CD14-positive monocyte (primary cell): ENCODE measurements around the gene SMIM29. TPM values are rescaled to one million over a fixed set of nuclear protein-coding genes. Genes with fewer than 3 reads are reported as not detected.

Source experiments
- DNase-seq, 3 donors: peaks; one replicate each; pipeline ENCODE4 v3.0.0-alpha.2; 2011 to 2022
- H2AFZ ChIP-seq: 2 replicates; pipeline ENCODE4 v1.6.0; 2012; ENCODE audit warnings: mild to moderate bottlenecking, low read depth, low read length, inconsistent platforms; ENCODE audit not compliant: insufficient read depth, poor library complexity, severe bottlenecking
- H3K27ac ChIP-seq, 2 donors: 1 replicate in 1 of 2; 2 replicates in 1 of 2; pipeline ENCODE4 v1.5.1; 2012 to 2013; ENCODE audit warnings: low read length in 2 of 2, control low read depth in 1 of 2, inconsistent platforms in 1 of 2, low read depth in 1 of 2, mild to moderate bottlenecking in 1 of 2
- H3K27me3 ChIP-seq, 2 donors: one replicate each; pipeline versions ENCODE4 v1.6.0 to v1.6.1; 2011 to 2013; ENCODE audit warnings: low read length in 2 of 2; ENCODE audit not compliant: control insufficient read depth in 2 of 2, insufficient read depth in 2 of 2
- H3K36me3 ChIP-seq, 2 donors: replicated peaks in 1 of 2; 1 replicate in 1 of 2; 2 replicates in 1 of 2; pipeline versions ENCODE4 v1.5.1 to v1.6.1; 2012 to 2013; ENCODE audit warnings: low read length in 2 of 2, control low read depth in 1 of 2, inconsistent platforms in 1 of 2, mild to moderate bottlenecking in 1 of 2; ENCODE audit not compliant: insufficient read depth in 2 of 2, control insufficient read depth in 1 of 2
- H3K4me1 ChIP-seq, 2 donors: 1 replicate in 1 of 2; 2 replicates in 1 of 2; pipeline versions ENCODE4 v1.5.1 to v1.6.1; 2012 to 2013; ENCODE audit warnings: low read length in 2 of 2, control low read depth in 1 of 2, inconsistent platforms in 1 of 2, mild to moderate bottlenecking in 1 of 2, moderate library complexity in 1 of 2; ENCODE audit not compliant: insufficient read depth in 2 of 2, control insufficient read depth in 1 of 2
- H3K4me2 ChIP-seq: replicated peaks from 2 replicates; pipeline ENCODE3; 2012; ENCODE audit warnings: low read length, moderate library complexity, mild to moderate bottlenecking; ENCODE audit not compliant: poor library complexity, severe bottlenecking; ENCODE audit errors: extremely low read depth
- H3K4me3 ChIP-seq, 3 experiments: fragments of 200-600 bp in 1 of 3; sonication (generic) in 1 of 3; replicated peaks in 1 of 3; 1 replicate in 2 of 3; 2 replicates in 1 of 3; pipeline ENCODE4 v1.5.1; 2011 to 2013; ENCODE audit warnings: low read length in 3 of 3, mild to moderate bottlenecking in 3 of 3, control low read depth in 2 of 3, low read depth in 2 of 3, inconsistent platforms in 1 of 3, moderate library complexity in 1 of 3
- H3K79me2 ChIP-seq: 2 replicates; pipeline ENCODE4 v1.6.0; 2012; ENCODE audit warnings: mild to moderate bottlenecking, control low read depth, inconsistent platforms, low read length, moderate library complexity; ENCODE audit not compliant: insufficient read depth
- H3K9ac ChIP-seq: 2 replicates; pipeline ENCODE4 v1.6.0; 2017; ENCODE audit warnings: low read length, mild to moderate bottlenecking; ENCODE audit not compliant: insufficient read depth, poor library complexity, severe bottlenecking
- H3K9me3 ChIP-seq, 2 donors: replicated peaks in 1 of 2; 1 replicate in 1 of 2; 2 replicates in 1 of 2; pipeline versions ENCODE4 v1.5.1 to v1.6.1; 2012 to 2013; ENCODE audit warnings: low read length in 2 of 2, control low read depth in 1 of 2; ENCODE audit not compliant: control insufficient read depth in 1 of 2, insufficient read depth in 1 of 2
- H4K20me1 ChIP-seq: 2 replicates; pipeline ENCODE4 v1.6.0; 2012; ENCODE audit warnings: mild to moderate bottlenecking, low read length, control low read depth, moderate library complexity; ENCODE audit not compliant: insufficient read depth
- H3K27ac Mint-ChIP-seq, 7 donors: one replicate each; pipeline ENCODE4 v1.8.0; 2020; ENCODE audit warnings: mild to moderate bottlenecking in 7 of 7, mixed read lengths in 7 of 7, moderate library complexity in 6 of 7, inconsistent platforms in 2 of 7
- H3K27me3 Mint-ChIP-seq, 3 donors: one replicate each; pipeline ENCODE4 v1.8.0; 2021 to 2022; ENCODE audit warnings: low read depth in 3 of 3, mild to moderate bottlenecking in 3 of 3, mixed read lengths in 3 of 3, moderate library complexity in 3 of 3, inconsistent platforms in 1 of 3
- H3K36me3 Mint-ChIP-seq, 2 donors: one replicate each; pipeline ENCODE4 v1.8.0; 2020; ENCODE audit warnings: mixed read lengths in 2 of 2, inconsistent platforms in 1 of 2, mild to moderate bottlenecking in 1 of 2
- H3K4me1 Mint-ChIP-seq: one replicate; pipeline ENCODE4 v1.8.0; 2020; ENCODE audit warnings: mild to moderate bottlenecking, mixed read lengths
- H3K4me3 Mint-ChIP-seq, 2 donors: one replicate each; pipeline ENCODE4 v1.8.0; 2020; ENCODE audit warnings: mild to moderate bottlenecking in 2 of 2, mixed read lengths in 2 of 2, moderate library complexity in 1 of 2
- H3K9me3 Mint-ChIP-seq, 7 donors: one replicate each; pipeline ENCODE4 v1.8.0; 2020 to 2022; ENCODE audit warnings: mixed read lengths in 7 of 7, mild to moderate bottlenecking in 6 of 7, moderate library complexity in 6 of 7, inconsistent platforms in 2 of 7
- WGBS: methylation state at CpG from one replicate; pipeline ENCODE4 v1.1.5; 2013; ENCODE audit warnings: missing lambda C conversion rate; ENCODE audit not compliant: insufficient coverage; 5-methylcytosine and 5-hydroxymethylcytosine counted together
- intact Hi-C, 2 donors: fragments of 100-400 bp; cut with micrococcal nuclease; formaldehyde crosslinking; loops; one replicate each; pipeline versions ENCODE4 v1.15.0 to v1.15.1; 2023
- polyA plus RNA-seq, 3 donors: library from polyadenylated mRNA; depleted of rRNA in 1 of 3; unstranded in 2 of 3; stranded (reverse) in 1 of 3; fragments of 300-500 nt in 2 of 3; fragments of >200 nt in 1 of 3; fragmentation: Illumina TruSeq in 2 of 3; gene quantifications; 1 replicate in 2 of 3; 2 replicates in 1 of 3; pipeline ENCODE4 v1.2.3, GENCODE V29; 2012 to 2021
- TF ChIP-seq, protein P1 (sequence below): fragments of 200-600 bp; IDR thresholded peaks from one replicate; pipeline ENCODE4 v1.8.0; 2022; ENCODE audit warnings: antibody characterized with exemption, mild to moderate bottlenecking

SMIM29 gene
- polyA plus RNA-seq, 3 donors, result 57.2 to 66.7 (median 60.5) TPM

- Mint-ChIP-seq H3K4me3 (no peak overlapping the region), H3K9me3 (no peaks in the 10 kb centered on the region), H3K27me3 (no peaks in the 10 kb centered on the region), H3K4me1 (peaks cover 74% of the 10 kb centered on the region), H3K27ac (peak overlapping the region in 2 of 7 donors; percentile 55 to 66), H3K36me3 (peaks cover 44 to 53% of the 10 kb centered on the region in 2 donors)
- intact Hi-C loops, result no loop called here
- Histone ChIP-seq H3K27ac (peak overlapping the region in 1 of 2 donors; percentile 74), H3K4me3 (no peak overlapping the region), H4K20me1 (no peaks in the 10 kb centered on the region), H2AFZ (no peak overlapping the region), H3K9me3 (no peaks in the 10 kb centered on the region), H3K4me1 (peaks cover 51 to 53% of the 10 kb centered on the region in 2 donors), H3K79me2 (peaks cover 16% of the 10 kb centered on the region), H3K4me2 (no peak overlapping the region), H3K36me3 (peaks cover 2 to 44% of the 10 kb centered on the region in 2 donors), H3K27me3 (no peaks in the 10 kb centered on the region), H3K9ac (no peak overlapping the region)
- WGBS, result no CpG with 5 or more reads among the region's 4 CpGs
- TF ChIP-seq, protein P1, sequence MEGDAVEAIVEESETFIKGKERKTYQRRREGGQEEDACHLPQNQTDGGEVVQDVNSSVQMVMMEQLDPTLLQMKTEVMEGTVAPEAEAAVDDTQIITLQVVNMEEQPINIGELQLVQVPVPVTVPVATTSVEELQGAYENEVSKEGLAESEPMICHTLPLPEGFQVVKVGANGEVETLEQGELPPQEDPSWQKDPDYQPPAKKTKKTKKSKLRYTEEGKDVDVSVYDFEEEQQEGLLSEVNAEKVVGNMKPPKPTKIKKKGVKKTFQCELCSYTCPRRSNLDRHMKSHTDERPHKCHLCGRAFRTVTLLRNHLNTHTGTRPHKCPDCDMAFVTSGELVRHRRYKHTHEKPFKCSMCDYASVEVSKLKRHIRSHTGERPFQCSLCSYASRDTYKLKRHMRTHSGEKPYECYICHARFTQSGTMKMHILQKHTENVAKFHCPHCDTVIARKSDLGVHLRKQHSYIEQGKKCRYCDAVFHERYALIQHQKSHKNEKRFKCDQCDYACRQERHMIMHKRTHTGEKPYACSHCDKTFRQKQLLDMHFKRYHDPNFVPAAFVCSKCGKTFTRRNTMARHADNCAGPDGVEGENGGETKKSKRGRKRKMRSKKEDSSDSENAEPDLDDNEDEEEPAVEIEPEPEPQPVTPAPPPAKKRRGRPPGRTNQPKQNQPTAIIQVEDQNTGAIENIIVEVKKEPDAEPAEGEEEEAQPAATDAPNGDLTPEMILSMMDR, result no peak
- no peak for DNase-seq
These were observed 31.4 kb upstream of the SMIM29 start for GRCh38 chr6:34280216-34280615.

DNA sequence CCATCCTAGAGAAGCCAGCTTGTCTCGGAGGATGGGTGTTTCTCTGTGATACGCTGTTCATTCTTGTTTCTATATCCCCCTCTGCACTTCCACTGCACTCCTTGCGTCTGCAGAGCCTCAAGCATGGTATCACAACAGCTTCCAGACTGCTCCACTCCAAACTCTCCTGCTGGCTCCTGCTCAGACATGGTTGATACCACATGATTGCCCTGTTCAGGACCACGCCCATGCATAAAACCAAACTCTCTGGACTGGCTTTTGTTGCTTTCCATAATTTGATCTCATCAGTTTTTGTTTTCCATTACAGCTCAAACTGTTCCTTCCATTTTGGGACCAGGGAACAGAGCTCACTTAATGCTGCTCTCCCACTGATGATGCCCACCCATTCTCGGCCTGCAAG lies 30.0 kb upstream of the SMIM29 start:
- H2AFZ ChIP-seq, result no peak overlapping the region
- no peaks in the 10 kb centered on the region for H3K27me3 ChIP-seq
- intact Hi-C loops, result no loop called here
- Mint-ChIP-seq H3K27me3 (peaks cover 0 to 1% (median 0%) of the 10 kb centered on the region in 3 donors), H3K4me1 (peaks cover 67% of the 10 kb centered on the region), H3K9me3 (no peaks in the 10 kb centered on the region), H3K27ac (peak overlapping the region; percentile 27 to 81 (median 55)), H3K36me3 (peaks cover 46 to 59% of the 10 kb centered on the region in 2 donors), H3K4me3 (peak overlapping the region in 1 of 2 donors; percentile 69)
- H3K9me3 ChIP-seq, result no peaks in the 10 kb centered on the region
- H3K27ac ChIP-seq, result peak overlapping the region; percentile 24 to 74
- peak overlapping the region; percentile 42 for H3K4me2 ChIP-seq
- peaks cover 42 to 44% of the 10 kb centered on the region in 2 donors for H3K4me1 ChIP-seq
- TF ChIP-seq, protein P1, result no peak
- H3K4me3 ChIP-seq, result peak overlapping the region in 1 of 3 experiments; percentile 22
- H4K20me1 ChIP-seq, result no peaks in the 10 kb centered on the region
- peaks cover 2 to 44% of the 10 kb centered on the region in 2 donors for H3K36me3 ChIP-seq
- no peak for DNase-seq
- WGBS, result 78% methylated on average over 5 of the region's 5 CpGs
- H3K79me2 ChIP-seq, result peaks cover 14% of the 10 kb centered on the region
- H3K9ac ChIP-seq, result no peak overlapping the region
